ENCODE measurements around the gene PCGF1. TPM values are rescaled to one million over a fixed set of nuclear protein-coding genes. Genes with fewer than 3 reads are reported as not detected.

PCGF1 gene
- total and polyA plus RNA-seq, 2 experiments from 2014 or later, result 10.9 to 13.4 TPM

- no peaks in the 10 kb centered on the region for H3K36me3 ChIP-seq (ENCODE audit: insufficient read depth)
- ATAC-seq (peak; percentile 22), DNase-seq (ENCODE audit: low spot score) (peak; percentile 70)
- H3K4me3 Mint-ChIP-seq, result no peak overlapping the region
- peaks cover 7% of the 10 kb centered on the region; the same call in 1 of the 2 replicates for H3K4me1 ChIP-seq (ENCODE audit: insufficient read depth)
- no peaks in the 10 kb centered on the region; the same call in 2 of the 3 replicates for H3K9me3 Mint-ChIP-seq
- no peaks in the 10 kb centered on the region for H3K79me2 ChIP-seq (replicated peaks; ENCODE audit: insufficient read depth)
- no peaks in the 10 kb centered on the region for H4K20me1 ChIP-seq (replicated peaks; ENCODE audit: insufficient read depth)
- peaks cover 12% of the 10 kb centered on the region for H3K27me3 Mint-ChIP-seq (ENCODE audit: insufficient read depth, low read depth, poor library complexity)
- TF ChIP-seq NANOG (IDR thresholded peaks at IDR 0.05; ENCODE audit: borderline replicate concordance), result no peak
- TF ChIP-seq CTCF (conservative IDR thresholded peaks at IDR 0.05; ENCODE audit: low read depth in 2 of 2), result peak; percentile 52 to 77
- TF ChIP-seq STAT1 (IDR thresholded peaks at IDR 0.05; ENCODE audit: unreplicated experiment), result no peak
- H3F3A ChIP-seq (replicated peaks; ENCODE audit: low read depth), result peaks cover 13% of the 10 kb centered on the region
- no peak overlapping the region for H3K4me3 ChIP-seq
- H3K4me2 ChIP-seq, result no peak overlapping the region
- no peak overlapping the region for H2AFZ ChIP-seq
- H3K27me3 ChIP-seq (ENCODE audit: insufficient read depth), result no peaks in the 10 kb centered on the region
- no peak overlapping the region for H3K27ac Mint-ChIP-seq
- H3K27ac ChIP-seq (ENCODE audit: low read depth), result no peak overlapping the region
- H3K4me1 Mint-ChIP-seq, result peaks cover 2% of the 10 kb centered on the region; the same call in 1 of the 3 replicates
- peaks cover 24% of the 10 kb centered on the region for H3K36me3 Mint-ChIP-seq (ENCODE audit: low read depth)
- H3K9me2 ChIP-seq (ENCODE audit: insufficient read depth), result no peaks in the 10 kb centered on the region
Observed at GRCh38 chr2:74474899-74475298, 32.6 kb downstream of the PCGF1 start.

DNA sequence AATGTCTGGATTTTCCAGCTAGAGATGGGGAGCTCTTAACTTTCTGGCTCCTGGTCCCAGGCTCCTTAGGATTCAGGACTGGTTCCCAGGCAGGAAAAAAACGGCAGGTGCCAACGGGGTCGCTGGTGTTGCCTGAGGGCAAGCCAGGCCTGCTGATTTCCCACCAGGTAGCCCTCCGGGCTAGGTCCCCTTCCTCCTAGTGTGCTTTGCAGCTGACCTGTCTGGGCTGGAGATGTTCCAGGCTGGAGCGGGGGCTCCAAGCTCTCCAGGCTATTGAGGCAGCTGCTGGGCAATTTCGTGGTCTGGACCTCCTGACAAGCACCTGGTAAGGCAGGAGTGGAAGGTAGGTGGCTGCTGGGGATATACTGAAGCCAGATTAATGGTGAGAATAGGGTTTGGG, 33.0 kb downstream of the PCGF1 start:
- peaks cover 2% of the 10 kb centered on the region; the same call in 1 of the 3 replicates for H3K4me1 Mint-ChIP-seq
- H3K4me3 Mint-ChIP-seq, result no peak overlapping the region; the same call in 2 of the 3 replicates
- peaks cover 12% of the 10 kb centered on the region for H3K27me3 Mint-ChIP-seq (ENCODE audit: insufficient read depth, low read depth, poor library complexity)
- H3K27me3 ChIP-seq (ENCODE audit: insufficient read depth), result no peaks in the 10 kb centered on the region
- no peak overlapping the region for H3K27ac Mint-ChIP-seq
- H3K79me2 ChIP-seq (replicated peaks; ENCODE audit: insufficient read depth), result no peaks in the 10 kb centered on the region
- H3K9me2 ChIP-seq (ENCODE audit: insufficient read depth), result no peaks in the 10 kb centered on the region
- ATAC-seq (no peak), DNase-seq (ENCODE audit: low spot score) (no peak)
- H3K27ac ChIP-seq (ENCODE audit: low read depth), result no peak overlapping the region
- H3K36me3 ChIP-seq (ENCODE audit: insufficient read depth), result no peaks in the 10 kb centered on the region
- no peaks in the 10 kb centered on the region; the same call in 2 of the 3 replicates for H3K9me3 Mint-ChIP-seq
- peaks cover 23% of the 10 kb centered on the region for H3K36me3 Mint-ChIP-seq (ENCODE audit: low read depth)
- H3K4me3 ChIP-seq, result no peak overlapping the region
- H3K4me1 ChIP-seq (ENCODE audit: insufficient read depth), result peaks cover 7% of the 10 kb centered on the region; the same call in 1 of the 2 replicates
- peaks cover 13% of the 10 kb centered on the region for H3F3A ChIP-seq (replicated peaks; ENCODE audit: low read depth)
- no peak overlapping the region for H2AFZ ChIP-seq
- H4K20me1 ChIP-seq (replicated peaks; ENCODE audit: insufficient read depth), result no peaks in the 10 kb centered on the region
- H3K4me2 ChIP-seq, result no peak overlapping the region
- TF ChIP-seq NANOG (IDR thresholded peaks at IDR 0.05; ENCODE audit: borderline replicate concordance), result no peak
- TF ChIP-seq, protein P1, sequence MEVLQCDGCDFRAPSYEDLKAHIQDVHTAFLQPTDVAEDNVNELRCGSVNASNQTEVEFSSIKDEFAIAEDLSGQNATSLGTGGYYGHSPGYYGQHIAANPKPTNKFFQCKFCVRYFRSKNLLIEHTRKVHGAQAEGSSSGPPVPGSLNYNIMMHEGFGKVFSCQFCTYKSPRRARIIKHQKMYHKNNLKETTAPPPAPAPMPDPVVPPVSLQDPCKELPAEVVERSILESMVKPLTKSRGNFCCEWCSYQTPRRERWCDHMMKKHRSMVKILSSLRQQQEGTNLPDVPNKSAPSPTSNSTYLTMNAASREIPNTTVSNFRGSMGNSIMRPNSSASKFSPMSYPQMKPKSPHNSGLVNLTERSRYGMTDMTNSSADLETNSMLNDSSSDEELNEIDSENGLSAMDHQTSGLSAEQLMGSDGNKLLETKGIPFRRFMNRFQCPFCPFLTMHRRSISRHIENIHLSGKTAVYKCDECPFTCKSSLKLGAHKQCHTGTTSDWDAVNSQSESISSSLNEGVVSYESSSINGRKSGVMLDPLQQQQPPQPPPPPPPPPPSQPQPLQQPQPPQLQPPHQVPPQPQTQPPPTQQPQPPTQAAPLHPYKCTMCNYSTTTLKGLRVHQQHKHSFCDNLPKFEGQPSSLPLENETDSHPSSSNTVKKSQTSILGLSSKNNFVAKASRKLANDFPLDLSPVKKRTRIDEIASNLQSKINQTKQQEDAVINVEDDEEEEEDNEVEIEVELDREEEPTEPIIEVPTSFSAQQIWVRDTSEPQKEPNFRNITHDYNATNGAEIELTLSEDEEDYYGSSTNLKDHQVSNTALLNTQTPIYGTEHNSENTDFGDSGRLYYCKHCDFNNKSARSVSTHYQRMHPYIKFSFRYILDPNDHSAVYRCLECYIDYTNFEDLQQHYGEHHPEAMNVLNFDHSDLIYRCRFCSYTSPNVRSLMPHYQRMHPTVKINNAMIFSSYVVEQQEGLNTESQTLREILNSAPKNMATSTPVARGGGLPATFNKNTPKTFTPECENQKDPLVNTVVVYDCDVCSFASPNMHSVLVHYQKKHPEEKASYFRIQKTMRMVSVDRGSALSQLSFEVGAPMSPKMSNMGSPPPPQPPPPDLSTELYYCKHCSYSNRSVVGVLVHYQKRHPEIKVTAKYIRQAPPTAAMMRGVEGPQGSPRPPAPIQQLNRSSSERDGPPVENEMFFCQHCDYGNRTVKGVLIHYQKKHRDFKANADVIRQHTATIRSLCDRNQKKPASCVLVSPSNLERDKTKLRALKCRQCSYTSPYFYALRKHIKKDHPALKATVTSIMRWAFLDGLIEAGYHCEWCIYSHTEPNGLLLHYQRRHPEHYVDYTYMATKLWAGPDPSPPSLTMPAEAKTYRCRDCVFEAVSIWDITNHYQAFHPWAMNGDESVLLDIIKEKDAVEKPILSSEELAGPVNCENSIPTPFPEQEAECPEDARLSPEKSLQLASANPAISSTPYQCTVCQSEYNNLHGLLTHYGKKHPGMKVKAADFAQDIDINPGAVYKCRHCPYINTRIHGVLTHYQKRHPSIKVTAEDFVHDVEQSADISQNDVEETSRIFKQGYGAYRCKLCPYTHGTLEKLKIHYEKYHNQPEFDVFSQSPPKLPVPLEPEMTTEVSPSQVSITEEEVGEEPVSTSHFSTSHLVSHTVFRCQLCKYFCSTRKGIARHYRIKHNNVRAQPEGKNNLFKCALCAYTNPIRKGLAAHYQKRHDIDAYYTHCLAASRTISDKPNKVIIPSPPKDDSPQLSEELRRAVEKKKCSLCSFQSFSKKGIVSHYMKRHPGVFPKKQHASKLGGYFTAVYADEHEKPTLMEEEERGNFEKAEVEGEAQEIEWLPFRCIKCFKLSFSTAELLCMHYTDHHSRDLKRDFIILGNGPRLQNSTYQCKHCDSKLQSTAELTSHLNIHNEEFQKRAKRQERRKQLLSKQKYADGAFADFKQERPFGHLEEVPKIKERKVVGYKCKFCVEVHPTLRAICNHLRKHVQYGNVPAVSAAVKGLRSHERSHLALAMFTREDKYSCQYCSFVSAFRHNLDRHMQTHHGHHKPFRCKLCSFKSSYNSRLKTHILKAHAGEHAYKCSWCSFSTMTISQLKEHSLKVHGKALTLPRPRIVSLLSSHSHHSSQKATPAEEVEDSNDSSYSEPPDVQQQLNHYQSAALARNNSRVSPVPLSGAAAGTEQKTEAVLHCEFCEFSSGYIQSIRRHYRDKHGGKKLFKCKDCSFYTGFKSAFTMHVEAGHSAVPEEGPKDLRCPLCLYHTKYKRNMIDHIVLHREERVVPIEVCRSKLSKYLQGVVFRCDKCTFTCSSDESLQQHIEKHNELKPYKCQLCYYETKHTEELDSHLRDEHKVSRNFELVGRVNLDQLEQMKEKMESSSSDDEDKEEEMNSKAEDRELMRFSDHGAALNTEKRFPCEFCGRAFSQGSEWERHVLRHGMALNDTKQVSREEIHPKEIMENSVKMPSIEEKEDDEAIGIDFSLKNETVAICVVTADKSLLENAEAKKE (CRISPR knock-in tag; IDR thresholded peaks at IDR 0.05), result no peak
- TF ChIP-seq ZNF114 (CRISPR knock-in tag; IDR thresholded peaks at IDR 0.05), result no peak
- no peak for TF ChIP-seq CREB1 (CRISPR knock-in tag; IDR thresholded peaks at IDR 0.05; ENCODE audit: low read depth)
- no peak for TF ChIP-seq ETS1 (IDR thresholded peaks at IDR 0.05)
- no peak for TF ChIP-seq EZH2phosphoT487 (IDR thresholded peaks at IDR 0.05; ENCODE audit: unreplicated experiment)
- TF ChIP-seq ZNF331 (CRISPR knock-in tag; IDR thresholded peaks at IDR 0.05; ENCODE audit: low read depth), result no peak
- TF ChIP-seq CTCF (conservative IDR thresholded peaks at IDR 0.05; ENCODE audit: low read depth in 2 of 2), result no peak
